Transverse colon (tissue), 4 donors: ENCODE measurements around the gene SDC3.

Experiments
- CTCF ChIP-seq, 5 experiments: fragments of 200-600 bp in 3 of 5; fragments of 450-650 bp in 2 of 5; sonication (generic) in 3 of 5; IDR thresholded peaks; 1 replicate in 2 of 5; 2 replicates in 3 of 5; pipeline ENCODE4 v1.5.1; 2016 to 2017; ENCODE audit warnings: antibody characterized with exemption in 5 of 5, inconsistent platforms in 3 of 5, mild to moderate bottlenecking in 2 of 5, moderate library complexity in 1 of 5
- POLR2A ChIP-seq: fragments of 450-650 bp; IDR thresholded peaks from one replicate; pipeline ENCODE4 v1.6.1; 2016; ENCODE audit warnings: antibody characterized with exemption, mild to moderate bottlenecking, moderate library complexity
- POLR2AphosphoS5 ChIP-seq, 3 donors: sonication (generic); formaldehyde crosslinking; IDR thresholded peaks; one replicate each; pipeline ENCODE4 v1.6.1; 2016; ENCODE audit warnings: antibody characterized with exemption in 3 of 3

GRCh38 chr1:30915491-30916230 lies 7.1 kb upstream of the SDC3 start:
- TF ChIP-seq CTCF (IDR thresholded peaks at IDR 0.05) (no peak), POLR2A (no peak), POLR2AphosphoS5 (IDR thresholded peaks at IDR 0.05) (no peak)
